ENCODE results near the gene PIGBOS1. TPM values are rescaled to one million over a fixed set of nuclear protein-coding genes. Genes with fewer than 3 reads are reported as not detected.

Gene PIGBOS1
- total and polyA plus RNA-seq, 9 of the 15 experiments (the other 6 are each of a cell fraction or from before 2014, with no cell fraction given), result 25.2 to 76.2 (median 46.0) TPM

DNA sequence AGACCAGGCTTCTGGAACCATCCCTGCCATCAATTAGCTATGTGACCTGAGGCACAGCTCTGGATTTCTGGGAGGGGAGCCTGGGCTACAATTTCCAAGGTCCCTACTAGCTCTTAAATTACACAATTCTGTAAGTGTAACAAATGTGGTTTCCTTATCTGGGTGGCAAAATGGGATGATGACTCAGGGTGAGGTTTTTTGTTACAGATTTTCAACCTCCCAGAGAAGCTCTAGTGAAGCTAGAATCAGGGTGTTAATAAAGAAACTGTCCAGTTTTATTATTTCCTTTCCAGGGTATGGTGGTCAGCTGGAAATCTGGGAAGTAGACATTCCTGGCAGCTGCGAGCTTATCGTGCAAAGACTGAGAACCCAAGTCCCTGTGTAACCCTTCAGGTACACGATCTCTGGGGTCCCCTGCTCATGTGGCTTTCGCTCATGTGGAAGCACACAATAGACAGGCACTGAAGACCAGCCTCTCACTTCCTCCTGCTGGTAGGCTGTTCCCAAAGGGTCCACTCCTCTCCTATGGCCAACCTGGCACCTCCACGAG lies 36.6 kb downstream of the PIGBOS1 start (continued):
- TF ChIP-seq, protein P1, sequence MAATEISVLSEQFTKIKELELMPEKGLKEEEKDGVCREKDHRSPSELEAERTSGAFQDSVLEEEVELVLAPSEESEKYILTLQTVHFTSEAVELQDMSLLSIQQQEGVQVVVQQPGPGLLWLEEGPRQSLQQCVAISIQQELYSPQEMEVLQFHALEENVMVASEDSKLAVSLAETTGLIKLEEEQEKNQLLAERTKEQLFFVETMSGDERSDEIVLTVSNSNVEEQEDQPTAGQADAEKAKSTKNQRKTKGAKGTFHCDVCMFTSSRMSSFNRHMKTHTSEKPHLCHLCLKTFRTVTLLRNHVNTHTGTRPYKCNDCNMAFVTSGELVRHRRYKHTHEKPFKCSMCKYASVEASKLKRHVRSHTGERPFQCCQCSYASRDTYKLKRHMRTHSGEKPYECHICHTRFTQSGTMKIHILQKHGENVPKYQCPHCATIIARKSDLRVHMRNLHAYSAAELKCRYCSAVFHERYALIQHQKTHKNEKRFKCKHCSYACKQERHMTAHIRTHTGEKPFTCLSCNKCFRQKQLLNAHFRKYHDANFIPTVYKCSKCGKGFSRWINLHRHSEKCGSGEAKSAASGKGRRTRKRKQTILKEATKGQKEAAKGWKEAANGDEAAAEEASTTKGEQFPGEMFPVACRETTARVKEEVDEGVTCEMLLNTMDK (IDR thresholded peaks at IDR 0.05; ENCODE audit: borderline replicate concordance, insufficient read depth, low read depth, low read length, poor library complexity, severe bottlenecking), result no peak
- no peak for TF ChIP-seq COPS2 (conservative IDR thresholded peaks at IDR 0.05)
- no peak for TF ChIP-seq BHLHE40 (IDR thresholded peaks at IDR 0.05; ENCODE audit: low read length)
- no peak for TF ChIP-seq ZNF717 (CRISPR knock-in tag; IDR thresholded peaks at IDR 0.05)
- peak in 1 of 2 experiments; percentile 55; a peak in 2 of 4 replicates for TF ChIP-seq TBL1XR1 (IDR thresholded peaks at IDR 0.05; ENCODE audit: low read length in 2 of 2)
- no peak for TF ChIP-seq XRCC5 (IDR thresholded peaks at IDR 0.05; ENCODE audit: low read depth, low read length)
- TF ChIP-seq, protein P2, sequence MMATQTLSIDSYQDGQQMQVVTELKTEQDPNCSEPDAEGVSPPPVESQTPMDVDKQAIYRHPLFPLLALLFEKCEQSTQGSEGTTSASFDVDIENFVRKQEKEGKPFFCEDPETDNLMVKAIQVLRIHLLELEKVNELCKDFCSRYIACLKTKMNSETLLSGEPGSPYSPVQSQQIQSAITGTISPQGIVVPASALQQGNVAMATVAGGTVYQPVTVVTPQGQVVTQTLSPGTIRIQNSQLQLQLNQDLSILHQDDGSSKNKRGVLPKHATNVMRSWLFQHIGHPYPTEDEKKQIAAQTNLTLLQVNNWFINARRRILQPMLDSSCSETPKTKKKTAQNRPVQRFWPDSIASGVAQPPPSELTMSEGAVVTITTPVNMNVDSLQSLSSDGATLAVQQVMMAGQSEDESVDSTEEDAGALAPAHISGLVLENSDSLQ (IDR thresholded peaks at IDR 0.05), result no peak
- TF ChIP-seq RCOR1 (IDR thresholded peaks at IDR 0.05; ENCODE audit: borderline replicate concordance in 1 of 2, low read depth in 2 of 2, low read length in 2 of 2), result peak; percentile 74 to 97
- TF ChIP-seq, protein P3, sequence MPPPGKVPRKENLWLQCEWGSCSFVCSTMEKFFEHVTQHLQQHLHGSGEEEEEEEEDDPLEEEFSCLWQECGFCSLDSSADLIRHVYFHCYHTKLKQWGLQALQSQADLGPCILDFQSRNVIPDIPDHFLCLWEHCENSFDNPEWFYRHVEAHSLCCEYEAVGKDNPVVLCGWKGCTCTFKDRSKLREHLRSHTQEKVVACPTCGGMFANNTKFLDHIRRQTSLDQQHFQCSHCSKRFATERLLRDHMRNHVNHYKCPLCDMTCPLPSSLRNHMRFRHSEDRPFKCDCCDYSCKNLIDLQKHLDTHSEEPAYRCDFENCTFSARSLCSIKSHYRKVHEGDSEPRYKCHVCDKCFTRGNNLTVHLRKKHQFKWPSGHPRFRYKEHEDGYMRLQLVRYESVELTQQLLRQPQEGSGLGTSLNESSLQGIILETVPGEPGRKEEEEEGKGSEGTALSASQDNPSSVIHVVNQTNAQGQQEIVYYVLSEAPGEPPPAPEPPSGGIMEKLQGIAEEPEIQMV (tag; conservative IDR thresholded peaks at IDR 0.05; ENCODE audit: low read depth), result no peak
- no peak for TF ChIP-seq NFXL1 (CRISPR knock-in tag; IDR thresholded peaks at IDR 0.05)
- TF ChIP-seq TGIF2 (CRISPR knock-in tag; IDR thresholded peaks at IDR 0.05), result no peak
- TF ChIP-seq ZNF695 (CRISPR knock-in tag; IDR thresholded peaks at IDR 0.05), result no peak
- TF ChIP-seq ZBTB7A (IDR thresholded peaks at IDR 0.05; ENCODE audit: borderline replicate concordance, control insufficient read depth, low read depth, low read length), result no peak
- TF ChIP-seq, protein P4, sequence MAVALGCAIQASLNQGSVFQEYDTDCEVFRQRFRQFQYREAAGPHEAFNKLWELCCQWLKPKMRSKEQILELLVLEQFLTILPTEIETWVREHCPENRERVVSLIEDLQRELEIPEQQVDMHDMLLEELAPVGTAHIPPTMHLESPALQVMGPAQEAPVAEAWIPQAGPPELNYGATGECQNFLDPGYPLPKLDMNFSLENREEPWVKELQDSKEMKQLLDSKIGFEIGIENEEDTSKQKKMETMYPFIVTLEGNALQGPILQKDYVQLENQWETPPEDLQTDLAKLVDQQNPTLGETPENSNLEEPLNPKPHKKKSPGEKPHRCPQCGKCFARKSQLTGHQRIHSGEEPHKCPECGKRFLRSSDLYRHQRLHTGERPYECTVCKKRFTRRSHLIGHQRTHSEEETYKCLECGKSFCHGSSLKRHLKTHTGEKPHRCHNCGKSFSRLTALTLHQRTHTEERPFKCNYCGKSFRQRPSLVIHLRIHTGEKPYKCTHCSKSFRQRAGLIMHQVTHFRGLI (CRISPR knock-in tag; IDR thresholded peaks at IDR 0.05), result no peak
- TF ChIP-seq, protein P5, sequence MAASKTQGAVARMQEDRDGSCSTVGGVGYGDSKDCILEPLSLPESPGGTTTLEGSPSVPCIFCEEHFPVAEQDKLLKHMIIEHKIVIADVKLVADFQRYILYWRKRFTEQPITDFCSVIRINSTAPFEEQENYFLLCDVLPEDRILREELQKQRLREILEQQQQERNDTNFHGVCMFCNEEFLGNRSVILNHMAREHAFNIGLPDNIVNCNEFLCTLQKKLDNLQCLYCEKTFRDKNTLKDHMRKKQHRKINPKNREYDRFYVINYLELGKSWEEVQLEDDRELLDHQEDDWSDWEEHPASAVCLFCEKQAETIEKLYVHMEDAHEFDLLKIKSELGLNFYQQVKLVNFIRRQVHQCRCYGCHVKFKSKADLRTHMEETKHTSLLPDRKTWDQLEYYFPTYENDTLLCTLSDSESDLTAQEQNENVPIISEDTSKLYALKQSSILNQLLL (CRISPR knock-in tag; IDR thresholded peaks at IDR 0.05; ENCODE audit: borderline replicate concordance), result no peak
- no peak for TF ChIP-seq FOXP1 (CRISPR knock-in tag; IDR thresholded peaks at IDR 0.05)
- TF ChIP-seq ZNF583 (CRISPR knock-in tag; IDR thresholded peaks at IDR 0.05), result no peak
- TF ChIP-seq PPARD (CRISPR knock-in tag; IDR thresholded peaks at IDR 0.05), result no peak
- no peak for TF ChIP-seq ELF1 (tag; IDR thresholded peaks at IDR 0.05)
- TF ChIP-seq RBM39 (optimal IDR thresholded peaks at IDR 0.05; ENCODE audit: low read depth, low read length), result no peak
